Measurements from ENCODE around the gene AGAP1.

AGAP1 gene

GRCh38 chr2:235511187-235511661 is 17.4 kb downstream of the AGAP1 start:
- DNase-seq = no peak

- DNase-seq = no peak
Observed at GRCh38 chr2:235511751-235512698, 18.2 kb downstream of the AGAP1 start.

DNA sequence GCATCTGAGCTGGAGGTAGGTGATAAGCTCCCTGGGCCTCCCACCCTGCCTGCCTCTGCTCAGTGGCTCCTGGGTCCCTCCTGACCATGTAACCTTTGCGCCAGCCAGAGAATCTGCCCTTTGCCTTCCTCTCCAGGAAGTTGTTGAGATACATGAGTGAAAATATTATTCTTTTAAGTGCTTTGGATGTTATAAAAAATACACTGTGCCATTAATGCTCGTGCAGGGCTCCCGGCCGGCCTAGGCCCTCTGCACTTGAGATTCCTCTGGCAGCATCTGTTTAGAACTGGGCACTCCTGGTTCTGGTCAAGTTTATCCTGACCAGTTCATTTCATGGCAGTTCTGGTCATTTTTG is 18.8 kb downstream of the AGAP1 start:
- DNase-seq = no peak

GRCh38 chr2:235513984-235514626 is 20.3 kb downstream of the AGAP1 start:
- DNase-seq = no peak

GRCh38 chr2:235514627-235515363 is 21.0 kb downstream of the AGAP1 start:
- no peak for DNase-seq

- DNase-seq = no peak
Observed at GRCh38 chr2:235515364-235515742, 21.5 kb downstream of the AGAP1 start.

- DNase-seq = no peak
Observed at GRCh38 chr2:235515821-235516220, 22.0 kb downstream of the AGAP1 start.

- DNase-seq = no peak
Observed at GRCh38 chr2:235516257-235516656, 22.4 kb downstream of the AGAP1 start.

- no peak for DNase-seq
Observed at GRCh38 chr2:235518322-235519090, 24.7 kb downstream of the AGAP1 start.

DNA sequence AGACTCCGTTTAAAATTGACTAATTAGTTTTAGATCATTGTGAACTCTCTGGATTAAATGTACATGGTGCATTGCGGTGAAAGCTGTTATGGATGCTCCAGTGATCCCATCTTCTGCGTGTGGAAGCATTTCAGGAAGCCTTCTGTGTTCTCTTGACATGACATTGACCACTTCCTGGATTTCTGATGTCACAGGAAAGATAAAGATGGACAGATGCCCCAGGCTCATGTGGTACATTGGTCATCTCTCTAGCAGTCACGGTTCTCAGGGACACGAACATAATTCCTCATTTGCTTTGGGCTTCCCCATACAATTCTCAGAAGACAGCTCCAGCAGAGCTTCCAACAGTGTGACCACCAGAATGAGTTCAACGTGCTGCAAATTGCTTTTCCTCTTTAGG is 26.9 kb downstream of the AGAP1 start:
- DNase-seq = no peak

- no peak for DNase-seq
Observed at GRCh38 chr2:235521844-235522243, 28.0 kb downstream of the AGAP1 start.

DNA sequence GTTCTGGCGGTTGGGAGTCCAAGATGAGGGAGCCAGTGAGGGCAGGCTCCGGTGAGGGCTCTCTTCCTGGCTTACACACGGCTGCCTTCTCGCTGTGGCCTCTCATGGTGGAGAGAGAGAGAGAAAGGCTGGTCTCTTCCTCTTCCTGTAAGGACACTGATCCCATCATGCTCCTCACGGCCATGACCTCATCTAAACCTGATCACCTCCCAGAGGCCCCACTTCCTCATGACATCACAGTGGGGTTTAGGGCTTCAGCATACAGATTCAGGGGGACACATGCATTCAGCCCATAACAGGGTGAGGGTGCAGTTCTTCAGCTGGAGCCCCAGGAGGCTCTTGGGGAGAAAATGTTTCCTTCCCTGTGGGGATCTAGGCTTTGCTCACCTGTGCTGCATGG is 29.2 kb downstream of the AGAP1 start:
- no peak for DNase-seq

DNA sequence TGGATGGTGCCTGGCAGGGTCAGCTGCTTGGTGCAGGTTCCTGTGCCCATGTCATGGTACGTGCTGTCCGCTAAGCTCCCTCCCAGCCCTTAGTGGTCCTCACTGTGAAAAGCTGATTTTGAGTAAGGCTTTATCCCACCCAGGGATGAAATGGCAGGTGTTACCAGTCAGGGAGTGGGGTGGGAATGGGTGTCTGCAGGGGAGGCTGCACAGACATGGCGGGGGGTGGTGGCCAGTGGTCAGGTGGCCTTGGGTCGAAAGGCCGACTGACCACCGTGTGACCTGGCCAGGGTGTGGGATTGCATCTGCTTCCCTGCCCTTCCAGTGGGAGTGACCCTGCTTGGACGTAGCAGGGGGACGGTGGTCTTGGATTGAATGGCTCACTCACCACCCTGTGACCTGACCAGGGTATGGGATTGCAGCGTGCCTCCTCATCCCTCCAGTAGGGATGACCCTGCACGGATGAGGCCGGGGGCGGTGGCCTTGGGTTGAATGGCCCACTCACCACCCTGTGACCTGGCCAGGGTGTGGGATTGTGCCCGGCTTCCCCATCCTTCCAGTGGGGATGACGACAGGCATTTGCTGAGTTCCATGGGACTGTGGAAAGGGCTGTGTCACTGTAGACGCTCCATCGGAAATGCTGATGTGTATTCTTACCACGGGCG is 29.8 kb downstream of the AGAP1 start:
- no peak for DNase-seq

DNA sequence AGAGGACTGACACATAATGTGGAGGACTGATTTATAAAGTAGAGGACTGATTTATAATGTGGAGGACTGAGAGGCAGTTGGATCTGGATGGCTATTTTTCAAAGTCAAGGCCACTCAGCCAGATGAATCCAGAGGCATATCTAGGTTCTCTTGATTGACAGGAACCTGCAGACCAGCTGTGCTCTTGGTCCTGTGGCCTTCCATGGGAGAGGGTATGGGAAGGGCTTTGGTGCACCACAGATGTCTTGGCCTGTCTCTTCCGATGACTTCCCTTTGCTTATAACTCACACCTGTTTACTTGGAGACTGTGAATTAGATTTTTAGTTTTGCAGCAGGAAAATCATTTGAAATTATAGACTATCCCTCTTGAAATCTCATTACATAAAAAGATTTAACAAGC is 32.3 kb downstream of the AGAP1 start:
- no peak for DNase-seq

DNA sequence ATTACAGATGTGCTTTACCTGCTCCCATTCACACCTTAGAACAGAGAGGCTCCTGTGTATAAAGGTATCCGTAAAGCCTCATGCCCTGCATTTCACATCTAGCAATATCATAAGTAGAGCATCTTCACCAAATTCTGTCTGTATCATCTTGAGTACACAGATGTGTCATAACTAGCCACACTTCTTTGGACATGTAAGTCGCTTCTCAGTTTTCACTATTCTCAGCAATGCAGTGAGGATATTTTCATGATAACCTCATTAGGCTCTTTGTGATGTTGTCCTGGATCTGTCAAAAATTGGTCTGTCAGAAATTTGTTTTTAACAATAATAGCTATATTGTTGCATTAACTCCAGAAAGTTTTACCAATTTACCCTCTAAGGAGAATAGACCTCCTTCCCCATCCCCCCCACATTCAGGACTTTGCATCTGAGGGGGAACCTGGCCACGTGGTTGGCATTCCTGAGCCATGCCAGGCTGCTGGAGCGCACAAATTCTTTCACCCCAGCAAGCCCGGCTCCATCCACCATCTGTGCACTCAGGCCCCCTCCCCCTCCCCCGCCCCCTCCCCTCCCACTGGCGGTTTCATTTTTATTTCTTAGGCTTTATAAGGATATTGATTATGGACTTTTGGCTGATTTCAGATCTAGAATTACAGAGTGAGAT is 34.1 kb downstream of the AGAP1 start:
- DNase-seq = no peak

- DNase-seq = no peak
Observed at GRCh38 chr2:235529621-235530020, 35.8 kb downstream of the AGAP1 start.

DNA sequence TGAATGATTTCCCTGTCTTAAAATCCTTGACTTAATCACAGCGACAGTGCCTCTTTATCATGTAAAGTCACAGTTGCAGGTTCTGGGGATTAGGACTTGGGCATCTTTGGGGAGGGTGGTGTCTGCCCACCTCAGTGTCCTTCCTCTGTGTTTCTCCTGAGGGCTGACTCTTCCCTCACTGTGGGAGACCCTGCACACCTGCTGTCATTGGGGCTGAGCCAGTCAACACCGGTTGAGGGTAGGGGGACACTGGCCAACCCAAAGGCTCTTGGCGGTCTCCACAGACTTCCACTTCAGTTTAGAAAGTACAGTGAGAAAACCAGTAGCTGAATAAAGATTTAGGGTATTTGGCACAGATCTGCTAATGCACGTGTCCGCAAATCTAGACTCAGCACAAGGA is 36.9 kb downstream of the AGAP1 start:
- DNase-seq = no peak

DNA sequence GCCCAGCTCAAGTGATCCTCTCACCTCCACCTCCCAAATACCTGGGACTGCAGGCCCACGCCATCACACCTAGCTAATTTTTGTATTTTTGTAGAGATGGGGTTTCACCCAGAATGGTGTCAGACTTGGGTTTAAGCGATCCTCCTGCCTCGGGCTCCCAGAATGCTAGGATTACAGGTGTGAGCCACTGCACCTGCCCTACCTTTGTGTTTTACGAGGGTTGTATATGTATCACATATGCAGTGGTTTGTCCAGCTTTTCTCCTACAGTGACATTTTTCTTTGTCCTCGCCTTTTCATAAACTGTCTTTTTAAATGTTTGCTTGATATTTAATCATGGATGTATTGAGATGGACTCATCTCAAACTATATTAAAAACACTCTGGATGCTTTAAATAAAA is 38.5 kb downstream of the AGAP1 start:
- no peak for DNase-seq

DNA sequence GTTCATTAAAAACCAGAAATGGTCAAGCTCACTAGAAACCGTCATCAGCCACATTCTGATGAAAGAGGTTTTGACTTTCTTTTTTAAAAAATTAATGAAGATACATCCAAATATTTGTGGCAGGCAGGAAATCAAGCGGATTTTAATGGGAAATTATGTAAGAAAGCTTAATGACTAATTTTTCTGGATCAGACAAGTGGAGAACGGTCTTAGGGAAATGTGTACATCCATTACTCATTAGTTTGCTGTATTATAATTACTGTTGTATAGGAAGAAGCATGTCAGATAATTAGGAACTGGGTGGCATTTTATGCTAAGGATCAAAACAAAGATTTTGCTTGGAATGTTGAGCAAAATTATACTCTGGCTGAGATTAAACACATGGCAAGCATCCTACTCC is 39.4 kb downstream of the AGAP1 start:
- DNase-seq = no peak

DNA sequence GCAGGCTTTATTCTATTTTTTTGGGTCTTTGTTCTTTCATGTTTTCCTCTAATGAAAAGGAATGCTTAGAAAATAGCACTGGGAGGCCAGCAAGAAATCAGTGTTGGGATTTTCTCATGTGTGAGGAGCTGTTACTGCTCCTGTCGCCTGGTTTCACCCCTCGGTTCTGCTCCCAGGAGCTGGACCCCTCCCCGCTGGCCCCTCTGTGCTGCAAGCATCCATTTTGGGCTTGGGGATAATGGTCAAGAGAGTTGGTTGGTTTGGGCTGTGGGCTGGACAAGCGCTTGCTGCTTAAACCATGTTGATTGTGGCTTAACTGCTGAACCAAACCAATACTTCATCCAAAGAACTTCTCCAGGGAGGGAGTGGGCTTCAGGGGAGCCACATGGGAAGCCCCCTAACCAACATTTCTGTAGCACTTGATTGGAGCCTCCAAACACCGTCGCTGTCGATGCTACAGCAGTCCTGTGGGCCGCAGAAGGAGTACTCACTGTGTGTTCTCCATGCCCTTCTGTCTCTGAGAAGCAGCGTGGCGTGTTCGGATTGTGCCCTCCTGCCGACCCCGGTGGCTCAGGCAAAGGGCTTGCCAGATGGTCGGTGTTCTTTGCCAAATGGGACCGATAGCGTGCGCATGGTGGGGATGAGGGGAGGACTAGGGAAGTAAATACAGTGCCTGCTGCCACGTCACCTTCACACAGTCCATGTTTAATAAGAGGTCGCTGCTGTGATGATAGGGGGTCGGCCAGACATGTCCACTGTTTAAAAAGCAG is 40.0 kb downstream of the AGAP1 start:
- no peak for DNase-seq
